ENCODE results near the gene PRELID1.

PRELID1 gene

GRCh38 chr5:177315411-177315810 lies 11.8 kb downstream of the PRELID1 start:
- Histone ChIP-seq H3K4me1 (ENCODE audit: control insufficient read depth in 1 of 2, insufficient read depth in 1 of 2, low read depth in 1 of 2, low read length in 1 of 2) (peaks cover 61 to 64% of the 10 kb centered on the region in 2 experiments), H3K9me3 (no peaks in the 10 kb centered on the region), H3K36me3 (no peaks in the 10 kb centered on the region), H3K27ac (no peak overlapping the region), H3K4me3 (ENCODE audit: low read depth in 1 of 2, low read length in 1 of 2) (no peak overlapping the region), H3K27me3 (no peaks in the 10 kb centered on the region)
- no peak for TF ChIP-seq CTCF (IDR thresholded peaks at IDR 0.05)

- no peaks in the 10 kb centered on the region for H3K27me3 ChIP-seq
- H3K9me3 ChIP-seq = no peaks in the 10 kb centered on the region
- no peaks in the 10 kb centered on the region for H3K36me3 ChIP-seq
- no peak for TF ChIP-seq CTCF (IDR thresholded peaks at IDR 0.05)
- H3K4me1 ChIP-seq (ENCODE audit: control insufficient read depth in 1 of 2, insufficient read depth in 1 of 2, low read depth in 1 of 2, low read length in 1 of 2) = peaks cover 61 to 64% of the 10 kb centered on the region in 2 experiments
- no peak overlapping the region for H3K4me3 ChIP-seq (ENCODE audit: low read depth in 1 of 2, low read length in 1 of 2)
- no peak overlapping the region for H3K27ac ChIP-seq
Measured at GRCh38 chr5:177316005-177316404, 12.4 kb downstream of the PRELID1 start.

- Histone ChIP-seq H3K27me3 (no peaks in the 10 kb centered on the region), H3K36me3 (no peaks in the 10 kb centered on the region), H3K4me1 (ENCODE audit: control insufficient read depth in 1 of 2, insufficient read depth in 1 of 2, low read depth in 1 of 2, low read length in 1 of 2) (peaks cover 46 to 48% of the 10 kb centered on the region in 2 experiments), H3K9me3 (no peaks in the 10 kb centered on the region), H3K4me3 (ENCODE audit: low read depth in 1 of 2, low read length in 1 of 2) (no peak overlapping the region), H3K27ac (peak overlapping the region; percentile 8)
- TF ChIP-seq CTCF (IDR thresholded peaks at IDR 0.05) = peak; percentile 91
Measured at GRCh38 chr5:177317959-177318377, 14.4 kb downstream of the PRELID1 start.

GRCh38 chr5:177319913-177320588 lies 16.5 kb downstream of the PRELID1 start:
- Histone ChIP-seq H3K36me3 (no peaks in the 10 kb centered on the region), H3K4me3 (ENCODE audit: low read depth in 1 of 2, low read length in 1 of 2) (peak overlapping the region in 1 of 2 experiments; percentile 42), H3K4me1 (ENCODE audit: control insufficient read depth in 1 of 2, insufficient read depth in 1 of 2, low read depth in 1 of 2, low read length in 1 of 2) (peaks cover 43 to 48% of the 10 kb centered on the region in 2 experiments), H3K27ac (peak overlapping the region; percentile 74), H3K27me3 (no peaks in the 10 kb centered on the region), H3K9me3 (no peaks in the 10 kb centered on the region)
- no peak for TF ChIP-seq CTCF (IDR thresholded peaks at IDR 0.05)

- Histone ChIP-seq H3K9me3 (no peaks in the 10 kb centered on the region), H3K27me3 (no peaks in the 10 kb centered on the region), H3K36me3 (no peaks in the 10 kb centered on the region), H3K4me1 (ENCODE audit: control insufficient read depth in 1 of 2, insufficient read depth in 1 of 2, low read depth in 1 of 2, low read length in 1 of 2) (peaks cover 43 to 48% of the 10 kb centered on the region in 2 experiments), H3K27ac (peak overlapping the region; percentile 74), H3K4me3 (ENCODE audit: low read depth in 1 of 2, low read length in 1 of 2) (no peak overlapping the region)
- TF ChIP-seq CTCF (IDR thresholded peaks at IDR 0.05) = no peak
Measured at GRCh38 chr5:177320879-177321278, 17.3 kb downstream of the PRELID1 start.

Measured in neutrophil (primary cell).